ENCODE results near the gene ZNF212.

Gene ZNF212

GRCh38 chr7:149295481-149295850 is 56.0 kb downstream of the ZNF212 start:
- Histone ChIP-seq H3K4me1 (ENCODE audit: control insufficient read depth, insufficient read depth, low read length) (no peaks in the 10 kb centered on the region), H3K27me3 (ENCODE audit: control insufficient read depth, insufficient read depth, low read length) (no peaks in the 10 kb centered on the region), H3K27ac (ENCODE audit: low read depth, low read length) (no peak overlapping the region), H3K4me3 (ENCODE audit: low read depth, low read length) (no peak overlapping the region), H3K9ac (ENCODE audit: low read depth, low read length) (no peak overlapping the region), H3K36me3 (ENCODE audit: control insufficient read depth, insufficient read depth, low read length) (no peaks in the 10 kb centered on the region), H3K9me3 (ENCODE audit: control insufficient read depth, insufficient read depth, low read length) (no peaks in the 10 kb centered on the region)

- Histone ChIP-seq H3K9me3 (ENCODE audit: control insufficient read depth, insufficient read depth, low read length) (no peaks in the 10 kb centered on the region), H3K4me3 (ENCODE audit: low read depth, low read length) (no peak overlapping the region), H3K27me3 (ENCODE audit: control insufficient read depth, insufficient read depth, low read length) (no peaks in the 10 kb centered on the region), H3K9ac (ENCODE audit: low read depth, low read length) (no peak overlapping the region), H3K36me3 (ENCODE audit: control insufficient read depth, insufficient read depth, low read length) (no peaks in the 10 kb centered on the region), H3K27ac (ENCODE audit: low read depth, low read length) (no peak overlapping the region), H3K4me1 (ENCODE audit: control insufficient read depth, insufficient read depth, low read length) (peaks cover 2% of the 10 kb centered on the region; the same call in 1 of the 2 replicates)
Observed at GRCh38 chr7:149296368-149296767, 56.9 kb downstream of the ZNF212 start.

- Histone ChIP-seq H3K9me3 (ENCODE audit: control insufficient read depth, insufficient read depth, low read length) (no peaks in the 10 kb centered on the region), H3K27me3 (ENCODE audit: control insufficient read depth, insufficient read depth, low read length) (no peaks in the 10 kb centered on the region), H3K4me3 (ENCODE audit: low read depth, low read length) (no peak overlapping the region), H3K27ac (ENCODE audit: low read depth, low read length) (no peak overlapping the region), H3K9ac (ENCODE audit: low read depth, low read length) (no peak overlapping the region), H3K36me3 (ENCODE audit: control insufficient read depth, insufficient read depth, low read length) (no peaks in the 10 kb centered on the region), H3K4me1 (ENCODE audit: control insufficient read depth, insufficient read depth, low read length) (peaks cover 2% of the 10 kb centered on the region; the same call in 1 of the 2 replicates)
Observed at GRCh38 chr7:149297034-149297755, 57.7 kb downstream of the ZNF212 start.

- Histone ChIP-seq H3K4me3 (ENCODE audit: low read depth, low read length) (no peak overlapping the region), H3K27me3 (ENCODE audit: control insufficient read depth, insufficient read depth, low read length) (no peaks in the 10 kb centered on the region), H3K9ac (ENCODE audit: low read depth, low read length) (no peak overlapping the region), H3K27ac (ENCODE audit: low read depth, low read length) (no peak overlapping the region), H3K9me3 (ENCODE audit: control insufficient read depth, insufficient read depth, low read length) (no peaks in the 10 kb centered on the region), H3K4me1 (ENCODE audit: control insufficient read depth, insufficient read depth, low read length) (peaks cover 2% of the 10 kb centered on the region; the same call in 1 of the 2 replicates), H3K36me3 (ENCODE audit: control insufficient read depth, insufficient read depth, low read length) (no peaks in the 10 kb centered on the region)
Observed at GRCh38 chr7:149300620-149301285, 61.3 kb downstream of the ZNF212 start.

- Histone ChIP-seq H3K27ac (ENCODE audit: low read depth, low read length) (no peak overlapping the region), H3K36me3 (ENCODE audit: control insufficient read depth, insufficient read depth, low read length) (no peaks in the 10 kb centered on the region), H3K27me3 (ENCODE audit: control insufficient read depth, insufficient read depth, low read length) (no peaks in the 10 kb centered on the region), H3K4me3 (ENCODE audit: low read depth, low read length) (no peak overlapping the region), H3K9ac (ENCODE audit: low read depth, low read length) (no peak overlapping the region), H3K9me3 (ENCODE audit: control insufficient read depth, insufficient read depth, low read length) (no peaks in the 10 kb centered on the region), H3K4me1 (ENCODE audit: control insufficient read depth, insufficient read depth, low read length) (peaks cover 2% of the 10 kb centered on the region; the same call in 1 of the 2 replicates)
Observed at GRCh38 chr7:149302222-149302621, 62.8 kb downstream of the ZNF212 start.

- no peak overlapping the region for H3K4me3 ChIP-seq (ENCODE audit: low read depth, low read length)
- H3K36me3 ChIP-seq (ENCODE audit: control insufficient read depth, insufficient read depth, low read length), result no peaks in the 10 kb centered on the region
- no peaks in the 10 kb centered on the region for H3K27me3 ChIP-seq (ENCODE audit: control insufficient read depth, insufficient read depth, low read length)
Observed at GRCh38 chr7:149302865-149303264, 63.4 kb downstream of the ZNF212 start.

GRCh38 chr7:149304006-149304405 is 64.6 kb downstream of the ZNF212 start:
- no peak overlapping the region for H3K4me3 ChIP-seq (ENCODE audit: low read depth, low read length)
- no peaks in the 10 kb centered on the region for H3K27me3 ChIP-seq (ENCODE audit: control insufficient read depth, insufficient read depth, low read length)
- no peaks in the 10 kb centered on the region for H3K36me3 ChIP-seq (ENCODE audit: control insufficient read depth, insufficient read depth, low read length)
- H3K4me1 ChIP-seq (ENCODE audit: control insufficient read depth, insufficient read depth, low read length), result peaks cover 2% of the 10 kb centered on the region; the same call in 1 of the 2 replicates
- H3K27ac ChIP-seq (ENCODE audit: low read depth, low read length), result no peak overlapping the region
- H3K9me3 ChIP-seq (ENCODE audit: control insufficient read depth, insufficient read depth, low read length), result no peaks in the 10 kb centered on the region
- no peak overlapping the region for H3K9ac ChIP-seq (ENCODE audit: low read depth, low read length)

More at GRCh38 chr7:149302865-149303264, 63.4 kb downstream of the ZNF212 start:
- no peak overlapping the region for H3K27ac ChIP-seq (ENCODE audit: low read depth, low read length)
- no peaks in the 10 kb centered on the region for H3K9me3 ChIP-seq (ENCODE audit: control insufficient read depth, insufficient read depth, low read length)
- H3K9ac ChIP-seq (ENCODE audit: low read depth, low read length), result no peak overlapping the region
- peaks cover 2% of the 10 kb centered on the region; the same call in 1 of the 2 replicates for H3K4me1 ChIP-seq (ENCODE audit: control insufficient read depth, insufficient read depth, low read length)
